Measurements from ENCODE around the gene PCSK1. TPM values are rescaled to one million over a fixed set of nuclear protein-coding genes. Genes with fewer than 3 reads are reported as not detected.

Gene PCSK1
- total and polyA plus RNA-seq, 2 of the 4 experiments (the other 2 are of a cell fraction), result not detected

- H2BK120ac ChIP-seq (ENCODE audit: low read depth, low read length), result no peak overlapping the region
- DNase-seq (no peak), ATAC-seq (ENCODE audit: low read depth) (no peak)
- no peaks in the 10 kb centered on the region for H3K36me3 ChIP-seq (ENCODE audit: control insufficient read depth, insufficient read depth, low read length)
- no peak overlapping the region for H4K91ac ChIP-seq (ENCODE audit: insufficient read depth, low read depth, low read length)
- H3K79me1 ChIP-seq (ENCODE audit: low read depth in 1 of 2, low read length in 2 of 2), result no peaks in the 10 kb centered on the region
- ChIA-PET CTCF (no interaction called here), POLR2A (ENCODE audit: unreplicated experiment) (no interaction called here)
- no peak overlapping the region for H2BK5ac ChIP-seq (ENCODE audit: low read depth, low read length, poor library complexity, severe bottlenecking)
- H3K18ac ChIP-seq (ENCODE audit: low read depth, low read length), result no peak overlapping the region
- no CpG with 5 or more reads among the region's 1 CpG for WGBS, 2 experiments (ENCODE audit: extremely low coverage in 2 of 2, insufficient read length in 1 of 2)
- no peak overlapping the region for H3K23ac ChIP-seq (ENCODE audit: low read depth, low read length)
- H3K9ac ChIP-seq (ENCODE audit: low read depth, low read length), result no peak overlapping the region
- H3K9me1 ChIP-seq (ENCODE audit: insufficient read depth, low read length), result no peaks in the 10 kb centered on the region
- no peaks in the 10 kb centered on the region for H3K9me3 ChIP-seq (ENCODE audit: control insufficient read depth, insufficient read depth, low read length)
- no peak overlapping the region for H2BK15ac ChIP-seq (ENCODE audit: low read depth, low read length)
- no peak overlapping the region for H3K4me3 ChIP-seq (ENCODE audit: insufficient read depth, low read depth, low read length)
- H2BK20ac ChIP-seq (ENCODE audit: low read depth, low read length), result no peak overlapping the region
- TF ChIP-seq MAZ (IDR thresholded peaks at IDR 0.05; ENCODE audit: borderline replicate concordance, low read depth, low read length) (no peak), RFX5 (IDR thresholded peaks at IDR 0.05; ENCODE audit: low read depth, low read length) (no peak), RCOR1 (IDR thresholded peaks at IDR 0.05; ENCODE audit: insufficient replicate concordance, low read length) (no peak), CEBPB (IDR thresholded peaks at IDR 0.05; ENCODE audit: low read depth, low read length) (no peak), FOS (IDR thresholded peaks at IDR 0.05; ENCODE audit: low read depth, low read length) (no peak), MXI1 (IDR thresholded peaks at IDR 0.05; ENCODE audit: borderline replicate concordance, low read depth, low read length) (no peak), SMC3 (IDR thresholded peaks at IDR 0.05; ENCODE audit: low read depth, low read length) (no peak)
- no peak overlapping the region for H3K4ac ChIP-seq (ENCODE audit: low read depth, low read length)
- no peak overlapping the region for H2AFZ ChIP-seq (replicated peaks; ENCODE audit: low read length, poor library complexity)
- H4K8ac ChIP-seq (ENCODE audit: low read depth in 2 of 2, low read length in 2 of 2), result no peak overlapping the region
- no peak overlapping the region for H3K4me2 ChIP-seq (ENCODE audit: low read depth, low read length)
- H3K27ac ChIP-seq (ENCODE audit: insufficient read depth, low read length), result no peak overlapping the region
- BruUV-seq (replicated peaks), result no TSS peak
- H3K14ac ChIP-seq (replicated peaks; ENCODE audit: low read depth, low read length), result no peak overlapping the region
- no peak overlapping the region for H2AK9ac ChIP-seq (replicated peaks; ENCODE audit: low read depth, low read length, poor library complexity)
- in situ Hi-C loops (cut with MboI; ENCODE audit: low sequenced_read_pairs), result no loop called here
- no peaks in the 10 kb centered on the region for H3K4me1 ChIP-seq (ENCODE audit: control insufficient read depth, insufficient read depth, low read length)
- H4K5ac ChIP-seq (ENCODE audit: low read depth, low read length), result no peak overlapping the region
- peaks cover 23% of the 10 kb centered on the region for H3K27me3 ChIP-seq (ENCODE audit: control insufficient read depth, insufficient read depth, low read length)
- H4K20me1 ChIP-seq (ENCODE audit: insufficient read depth, low read length), result no peaks in the 10 kb centered on the region; the same call in 1 of the 2 replicates
- no peak overlapping the region for H2AK5ac ChIP-seq (ENCODE audit: low read depth, low read length)
- H3K56ac ChIP-seq (ENCODE audit: extremely low read depth, insufficient read depth, low read length), result no peak overlapping the region
- intact Hi-C loops (cut with micrococcal nuclease), result loop anchor here (10.0 kb wide), 1 partner anchor 137 kb away; no protein-coding TSS in a partner anchor
- dilution Hi-C loops (cut with HindIII; ENCODE audit: low sequenced_read_pairs, unreplicated experiment), result no loop called here
Measured at GRCh38 chr5:96447949-96448348, 14.9 kb upstream of the PCSK1 start.
